Hippocampal formation (tissue), 2 donors: Measurements from ENCODE around the gene NUCKS1.
"Not testable (repeated sequence)": the region's sequence is repeated elsewhere in the genome, so short reads cannot be mapped to it uniquely, and the experiment has no call there.

Experiments used
- DNase-seq, 2 donors: peaks; one replicate each; lab custom pipeline; 2025; lab: John Stamatoyannopoulos, UW

The NUCKS1 gene

DNA sequence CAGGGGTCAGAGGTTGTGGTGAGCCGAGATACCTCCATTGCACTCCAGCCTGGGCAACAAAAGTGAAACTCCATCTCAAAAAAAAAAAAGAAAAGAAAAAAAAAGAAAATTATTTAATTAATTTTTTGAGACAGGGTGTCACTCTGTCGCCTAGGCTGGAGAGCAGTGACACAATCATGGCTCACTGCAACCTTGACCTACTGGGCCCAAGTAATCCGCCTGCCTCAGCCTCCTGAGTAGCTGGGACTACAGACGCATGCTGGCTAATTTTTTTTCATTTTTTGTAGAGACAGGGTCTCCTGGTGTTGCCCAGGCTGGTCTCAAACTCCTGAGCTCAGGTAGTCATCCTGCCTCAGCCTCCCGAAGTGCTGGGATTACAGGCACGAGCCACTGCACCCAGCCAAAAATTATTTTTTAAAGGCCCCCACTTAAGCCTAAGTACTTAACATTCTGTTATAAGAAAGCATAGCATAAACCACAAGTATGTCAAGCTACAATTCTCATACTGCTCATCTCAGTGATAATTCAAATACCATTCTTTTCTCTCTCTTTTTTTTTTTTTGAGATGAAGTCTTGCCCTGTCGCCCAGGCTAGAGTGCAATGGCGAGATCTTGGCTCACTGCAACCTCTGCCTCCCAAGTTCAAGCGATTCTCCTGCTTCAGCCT, 19.9 kb downstream of the NUCKS1 start:
- DNase-seq = no peak

DNA sequence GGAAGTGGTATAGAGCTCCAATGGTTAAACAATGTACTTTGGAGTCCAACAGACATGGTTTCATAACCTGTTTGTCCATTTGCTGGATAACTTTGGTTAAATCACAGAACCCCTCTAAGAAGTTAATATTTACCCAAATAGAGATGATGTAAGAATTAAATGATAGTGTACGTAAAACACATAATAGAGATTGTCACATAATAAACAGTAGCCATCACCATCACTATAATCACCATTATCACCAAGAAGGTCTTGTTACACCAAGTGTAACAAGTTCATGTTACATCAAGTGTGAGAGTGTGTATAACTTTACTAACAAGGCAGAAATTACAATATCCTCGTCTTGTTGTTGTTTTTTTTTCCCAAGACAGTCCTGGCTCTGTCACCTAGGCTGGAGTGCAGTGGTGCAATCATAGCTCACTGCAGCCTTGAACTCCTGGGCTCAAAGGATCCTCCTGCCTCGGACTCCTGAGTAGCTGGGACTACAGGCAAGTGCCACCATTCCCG, 23.3 kb downstream of the NUCKS1 start:
- no peak for DNase-seq

DNA sequence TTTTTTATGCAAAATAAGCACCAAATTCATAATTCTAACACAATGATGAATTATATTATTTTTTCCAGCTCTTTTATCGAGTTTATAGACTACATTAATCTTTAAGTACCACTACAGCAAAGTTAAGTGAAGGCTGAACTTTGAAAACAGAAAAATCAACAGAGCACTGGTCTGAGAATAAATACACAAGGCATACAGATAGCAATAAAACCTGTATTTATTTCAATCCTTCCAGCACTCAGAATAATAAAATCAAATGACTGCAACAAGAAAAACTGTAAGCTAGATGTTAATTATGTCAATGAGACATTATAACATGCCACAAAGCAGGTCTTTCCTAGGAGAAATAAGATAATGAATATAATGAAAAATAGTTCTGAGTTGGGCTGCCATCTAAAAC, 24.5 kb downstream of the NUCKS1 start:
- no peak for DNase-seq

DNA sequence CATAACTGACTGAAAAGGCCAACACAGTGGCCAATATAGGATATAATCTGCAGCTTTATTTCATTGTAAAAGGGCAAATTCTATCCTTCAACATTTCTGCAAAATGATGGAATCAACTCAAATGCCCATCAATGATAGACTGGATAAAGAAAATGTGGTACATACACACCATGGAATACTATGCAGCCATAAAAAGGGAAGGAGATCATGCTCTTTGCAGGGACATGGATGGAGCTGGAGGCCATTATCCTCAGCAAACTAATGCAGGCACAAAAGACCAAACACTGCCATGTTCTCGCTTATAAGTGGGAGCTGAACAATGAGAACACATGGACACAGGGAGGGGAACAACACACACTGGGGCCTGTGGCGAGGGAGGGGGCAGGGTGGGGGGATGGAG, 29.2 kb downstream of the NUCKS1 start:
- not testable (repeated sequence) for DNase-seq

DNA sequence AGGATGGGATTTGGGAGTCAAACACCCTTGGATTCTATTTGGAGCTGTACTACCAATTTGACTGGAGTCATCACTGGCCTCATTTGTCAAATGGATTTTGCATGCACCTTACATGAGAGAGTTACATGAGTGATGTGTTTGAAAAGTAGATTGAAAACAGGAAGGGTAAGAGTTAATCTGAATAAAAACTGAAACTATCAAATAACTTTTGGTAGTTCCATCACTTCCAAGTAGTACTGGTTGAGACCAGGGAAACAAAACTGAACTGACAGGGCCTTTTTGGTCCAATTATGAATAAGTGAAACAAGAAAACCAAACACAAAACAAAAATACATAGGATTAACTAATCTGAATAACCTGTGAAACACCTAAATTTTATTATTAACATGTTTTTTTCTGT, 30.2 kb downstream of the NUCKS1 start:
- DNase-seq = no peak

DNA sequence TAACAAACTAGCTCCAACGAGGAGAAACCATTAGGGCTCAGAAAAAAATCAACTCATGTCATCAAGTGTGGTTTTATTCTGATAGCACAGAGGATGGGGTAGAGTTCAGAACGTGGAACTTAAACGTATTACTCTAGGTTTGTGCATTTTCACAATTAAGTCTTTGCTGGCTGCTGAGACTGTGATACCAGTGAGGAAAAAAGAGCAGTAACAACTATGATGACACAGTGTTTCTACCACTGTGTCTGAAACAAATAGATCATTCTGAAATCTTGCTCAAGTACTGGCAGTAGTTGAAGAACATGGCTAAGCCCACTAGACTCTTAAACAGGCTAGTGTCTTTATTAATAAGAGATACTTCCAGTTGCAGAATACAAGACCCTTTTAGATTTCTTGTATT, 31.0 kb downstream of the NUCKS1 start:
- DNase-seq = no peak

DNA sequence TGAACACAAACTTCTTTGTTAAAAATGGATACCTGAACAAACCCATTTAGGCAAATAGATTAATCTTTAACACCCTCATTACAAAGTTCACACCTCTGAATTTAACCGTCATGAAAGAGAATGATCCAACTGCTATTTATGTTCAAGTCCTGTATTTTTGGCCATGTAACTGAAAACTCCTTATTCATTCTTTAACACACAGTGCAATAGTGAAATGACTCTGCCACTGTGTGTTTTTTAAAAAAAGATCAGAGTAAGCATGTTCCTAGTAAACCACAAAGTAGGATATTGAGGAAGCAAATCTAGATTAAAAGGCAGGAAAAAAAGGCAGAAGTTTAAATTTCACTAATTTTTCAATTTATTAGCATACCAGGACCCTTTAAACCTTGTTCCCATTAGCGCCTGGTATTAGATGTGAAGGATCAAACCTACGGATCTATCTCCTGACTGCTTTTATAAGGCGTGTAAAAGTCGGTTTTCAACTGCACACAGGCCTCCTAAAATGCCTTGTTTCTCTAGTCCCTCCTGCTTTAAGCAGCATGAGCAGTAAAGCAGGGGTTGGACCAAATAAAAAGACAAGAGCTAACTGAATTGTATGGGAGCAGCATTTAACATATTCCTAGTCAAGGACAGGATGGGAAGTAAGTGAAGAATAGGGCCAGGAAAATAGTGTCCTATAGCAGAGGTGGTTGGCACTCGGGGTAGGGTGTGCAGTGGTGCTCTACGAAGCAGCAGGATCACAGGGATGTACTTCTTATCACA, 33.4 kb downstream of the NUCKS1 start:
- no peak for DNase-seq

DNA sequence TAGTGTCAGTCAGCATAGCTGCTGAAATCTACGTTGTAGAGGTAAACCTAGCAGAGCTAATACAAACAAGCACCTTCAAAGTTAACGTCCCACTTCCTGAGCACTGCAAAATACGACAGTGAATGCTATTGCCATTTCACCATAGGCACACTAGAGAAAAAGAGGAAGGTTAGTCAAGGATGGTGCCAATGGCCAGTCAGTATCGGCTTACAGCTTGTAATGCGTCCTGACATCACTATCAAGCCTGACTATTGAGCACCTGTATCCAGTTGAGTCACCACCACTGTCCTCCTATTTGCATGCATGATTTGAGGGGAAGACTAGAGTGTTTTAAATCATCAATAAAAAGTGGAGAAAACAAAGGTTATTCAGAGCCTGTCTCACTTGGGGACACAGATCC, 34.4 kb downstream of the NUCKS1 start:
- DNase-seq = no peak

DNA sequence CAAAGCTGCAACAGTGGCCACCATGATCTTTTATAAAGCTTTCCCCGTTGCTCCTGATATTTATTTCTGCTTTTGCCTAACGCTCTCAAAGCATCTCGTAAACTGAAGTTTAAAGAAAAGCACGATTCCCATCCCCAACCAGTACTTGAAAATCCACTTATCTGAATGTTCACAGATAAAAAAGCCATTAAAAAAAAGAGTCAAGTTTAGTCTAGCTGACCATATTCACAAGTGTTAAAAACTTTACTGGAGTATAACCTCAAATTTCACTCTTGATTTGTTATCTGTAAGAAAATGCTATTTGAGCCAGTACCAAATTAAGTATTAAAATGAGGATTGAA, 35.1 kb downstream of the NUCKS1 start:
- DNase-seq = no peak

DNA sequence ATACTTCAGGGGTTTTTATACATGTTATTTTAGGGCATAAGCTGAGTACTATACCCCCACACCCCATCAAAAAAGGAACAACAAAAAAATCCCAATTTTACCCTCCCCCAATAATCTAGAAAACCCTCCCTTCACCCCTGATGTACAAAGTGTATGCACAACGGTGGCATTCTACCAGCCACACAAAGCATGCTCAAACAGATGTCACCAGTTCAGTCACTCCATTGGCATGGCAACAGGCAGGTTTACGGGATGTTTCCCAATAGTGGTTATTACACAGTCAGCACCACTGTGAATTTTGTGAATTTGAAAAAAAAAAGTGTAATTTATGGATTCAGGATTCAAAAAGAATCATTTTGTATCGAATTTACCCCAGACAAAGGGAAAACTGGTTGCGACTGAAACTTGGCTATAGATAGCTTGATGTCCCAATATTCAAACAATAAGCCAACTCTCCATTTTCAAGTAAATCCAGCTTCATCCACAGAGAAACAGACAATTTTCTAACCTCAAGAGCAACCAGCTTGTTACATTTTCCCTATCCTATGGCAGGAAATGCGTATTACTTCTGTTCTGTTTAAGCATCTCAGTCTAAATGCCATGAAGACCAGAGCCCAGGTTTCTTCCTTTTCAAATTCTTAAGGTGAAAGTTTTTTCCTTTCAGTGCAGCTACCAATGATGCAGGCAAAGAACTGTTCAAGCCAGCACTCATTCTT, 35.6 kb downstream of the NUCKS1 start:
- no peak for DNase-seq

DNA sequence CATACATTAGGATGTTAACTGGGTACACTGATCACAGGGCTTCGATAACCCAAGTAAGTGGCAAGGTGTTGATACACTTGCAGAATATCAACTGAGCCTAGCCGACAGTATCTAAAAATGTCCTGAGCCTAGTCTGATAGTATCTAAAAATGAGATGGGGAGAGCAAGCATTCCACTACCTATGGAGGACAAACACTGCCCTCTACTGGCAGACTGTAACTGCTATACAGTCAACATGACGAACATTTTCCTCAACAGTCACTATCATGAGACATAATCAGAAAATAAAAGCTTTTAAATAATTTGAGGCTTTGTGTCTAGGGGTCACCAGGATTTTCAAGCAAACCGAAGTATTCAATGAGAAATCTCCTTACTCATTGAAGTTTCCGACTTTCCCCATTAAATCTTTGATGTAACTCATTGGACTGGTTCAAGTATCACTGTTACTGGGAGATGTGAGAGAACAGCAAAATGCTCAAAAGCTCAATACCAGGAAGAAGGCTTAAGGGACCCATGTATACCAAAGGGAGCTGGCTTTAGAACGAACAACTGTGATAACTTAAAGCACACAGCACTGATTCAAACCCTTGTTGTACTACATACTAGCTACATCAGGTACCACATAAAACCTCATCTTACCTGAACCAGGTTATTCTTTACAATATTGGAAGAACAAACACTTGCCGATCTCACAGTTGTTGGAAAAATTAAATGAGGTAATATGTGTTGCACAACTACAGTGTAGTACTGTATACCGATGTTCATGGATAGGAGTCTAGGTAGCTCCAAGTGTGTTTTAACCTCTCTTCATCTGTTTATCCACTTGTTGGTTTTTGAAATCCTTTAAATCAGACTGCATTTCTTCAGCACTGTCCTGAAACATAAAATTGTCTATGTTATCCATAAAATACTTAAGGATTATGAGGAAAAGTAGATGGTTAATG, 38.6 kb downstream of the NUCKS1 start:
- DNase-seq = peak; percentile 66 to 87

DNA sequence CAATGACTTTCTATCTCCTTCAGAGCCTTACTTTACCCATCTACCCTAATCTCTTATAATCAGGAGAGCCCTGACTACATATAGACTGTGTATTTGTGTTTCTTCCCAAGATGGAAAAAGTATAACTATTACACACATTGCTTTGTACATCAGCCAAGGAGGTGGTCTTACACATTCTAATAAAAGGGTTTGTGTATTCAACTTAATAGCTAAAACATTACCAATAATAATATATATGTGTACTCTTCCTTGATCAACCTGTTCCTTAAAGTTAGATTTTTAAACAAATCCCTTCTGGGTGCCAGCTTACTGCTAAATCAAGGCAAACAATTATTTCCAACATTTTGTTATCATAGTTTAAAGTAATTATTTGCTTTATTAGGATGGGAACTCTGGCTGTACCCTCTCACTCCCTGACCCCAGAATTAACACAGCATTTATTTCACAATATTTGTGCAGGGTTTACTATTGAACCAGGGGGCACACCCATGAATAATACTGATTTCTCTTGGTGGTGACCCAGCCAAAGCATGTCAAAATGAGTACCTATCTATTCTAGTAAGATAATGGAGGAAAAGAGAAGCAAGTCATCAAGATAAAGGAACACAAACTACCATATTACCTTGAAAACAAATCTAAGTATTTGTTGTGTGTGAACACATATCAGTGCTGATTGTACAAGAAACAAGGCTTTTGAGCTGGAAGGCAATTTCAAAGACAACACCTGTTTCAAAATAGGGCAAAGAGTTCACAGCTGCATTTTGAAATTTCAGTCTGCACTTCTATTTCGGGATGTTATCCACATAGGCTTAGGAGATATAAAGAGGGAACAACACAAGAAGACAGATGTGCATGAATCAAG, 39.5 kb downstream of the NUCKS1 start:
- DNase-seq = no peak

DNA sequence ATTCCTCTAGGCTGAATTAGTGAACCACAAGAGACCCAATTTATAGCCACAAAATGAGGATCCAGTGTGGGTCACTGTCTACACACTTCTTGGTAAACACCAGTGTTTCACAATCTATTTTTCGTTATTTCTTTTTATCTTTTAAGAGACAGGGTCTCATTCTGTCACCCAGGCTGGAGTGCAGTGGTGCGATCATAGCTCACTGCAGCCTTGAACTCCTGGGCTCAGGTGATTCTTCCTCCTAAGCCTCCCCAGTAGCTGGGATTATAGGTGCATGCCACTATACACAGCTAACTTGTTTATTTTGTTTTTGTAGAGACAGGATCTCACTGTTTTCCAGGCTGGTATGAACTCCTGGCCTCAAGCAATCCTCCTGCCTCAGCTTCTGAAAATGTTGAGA, 40.3 kb downstream of the NUCKS1 start:
- no peak for DNase-seq

DNA sequence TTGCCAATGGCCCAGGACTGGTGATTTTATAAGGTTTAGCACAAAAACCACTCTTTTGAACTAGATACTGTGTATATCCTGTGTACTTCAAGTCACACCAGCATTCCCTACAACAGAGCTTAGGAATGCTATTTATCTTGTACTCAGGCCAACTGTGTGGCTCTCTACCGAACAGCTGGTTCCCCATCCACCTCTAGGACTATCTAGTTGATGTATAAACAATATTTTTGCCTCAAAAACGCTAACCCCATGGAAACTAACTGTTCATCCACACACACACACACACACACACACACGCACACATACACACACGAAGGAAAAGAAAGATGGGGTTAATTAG, 41.0 kb downstream of the NUCKS1 start:
- no peak for DNase-seq

DNA sequence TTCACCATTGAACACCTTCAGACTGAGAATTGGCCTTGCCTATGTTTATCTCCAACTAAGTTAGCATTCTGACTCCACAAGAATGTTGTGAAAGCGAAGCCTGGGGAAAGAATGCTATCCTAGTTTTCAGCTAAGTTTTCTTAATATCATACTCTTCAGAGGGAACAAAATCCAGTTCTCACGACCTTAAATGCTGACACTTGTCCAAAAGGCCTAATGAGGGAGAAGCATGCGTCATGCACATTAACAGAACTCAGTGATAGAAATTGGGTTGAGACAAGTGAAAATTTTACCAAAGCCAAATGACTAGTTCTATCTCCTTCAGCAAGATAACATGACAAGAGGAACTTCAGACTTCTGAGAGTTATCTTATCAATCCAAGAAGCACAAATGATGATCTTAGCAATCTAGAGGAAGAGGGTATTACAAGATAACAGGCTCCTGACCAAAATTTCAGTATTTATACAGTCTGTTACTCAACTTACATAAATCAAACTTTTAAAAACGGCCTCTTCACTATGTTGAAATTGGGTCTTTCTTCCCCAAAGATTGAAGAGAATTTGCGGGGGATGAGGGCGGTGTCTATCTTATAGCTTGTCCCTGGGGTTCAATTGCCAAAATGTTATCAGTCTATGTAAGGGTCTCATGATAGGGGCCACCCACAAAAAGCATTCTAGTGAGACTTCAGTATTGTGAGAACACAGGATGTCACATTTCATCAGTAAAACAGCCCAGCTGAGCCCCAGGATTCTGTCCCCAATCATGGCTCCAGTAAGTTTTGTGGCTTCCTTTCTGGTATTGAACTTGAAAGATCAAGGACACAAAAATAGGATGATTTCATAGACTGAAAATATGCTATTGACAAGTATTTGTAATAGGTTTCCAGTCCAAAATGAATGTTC, 43.1 kb downstream of the NUCKS1 start:
- DNase-seq = no peak

DNA sequence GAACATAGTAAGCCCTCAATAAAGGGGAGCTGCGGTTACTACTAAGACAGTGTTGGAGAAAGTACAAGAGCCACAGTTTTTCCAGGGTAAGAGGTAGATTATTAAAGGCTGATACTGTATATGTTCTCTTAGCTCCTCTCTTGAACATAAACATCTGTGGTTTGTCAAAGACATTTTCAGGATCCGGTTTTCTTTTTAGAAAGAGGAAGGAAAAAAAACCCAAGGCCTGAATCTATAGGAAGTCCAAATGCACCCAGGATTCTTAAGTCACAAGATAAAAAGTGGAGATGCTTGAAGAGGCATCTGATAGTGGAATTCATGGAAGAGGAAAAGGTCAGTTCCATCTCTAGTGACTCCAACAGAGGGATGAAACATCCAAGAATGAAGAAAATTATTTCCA, 45.1 kb downstream of the NUCKS1 start:
- DNase-seq = no peak

DNA sequence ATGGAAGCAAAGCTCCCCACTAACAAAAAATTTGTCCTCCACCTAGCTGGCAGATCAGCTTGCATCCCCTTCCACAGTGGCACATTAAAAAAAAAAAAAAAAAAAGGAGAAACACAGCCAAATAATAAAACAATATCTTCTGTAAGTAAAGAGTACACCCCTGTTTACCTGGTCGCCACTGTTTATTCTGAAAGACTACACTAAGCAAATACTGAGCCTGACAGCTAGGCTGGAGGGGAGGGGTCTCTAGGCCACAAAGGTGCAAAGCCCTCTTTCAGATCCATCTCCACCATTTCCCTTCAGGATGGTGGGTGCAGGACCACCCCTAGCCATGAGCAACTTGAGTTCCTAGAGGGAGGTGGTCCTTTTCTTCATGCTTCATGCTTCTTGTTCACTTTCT, 46.9 kb downstream of the NUCKS1 start:
- no peak for DNase-seq

DNA sequence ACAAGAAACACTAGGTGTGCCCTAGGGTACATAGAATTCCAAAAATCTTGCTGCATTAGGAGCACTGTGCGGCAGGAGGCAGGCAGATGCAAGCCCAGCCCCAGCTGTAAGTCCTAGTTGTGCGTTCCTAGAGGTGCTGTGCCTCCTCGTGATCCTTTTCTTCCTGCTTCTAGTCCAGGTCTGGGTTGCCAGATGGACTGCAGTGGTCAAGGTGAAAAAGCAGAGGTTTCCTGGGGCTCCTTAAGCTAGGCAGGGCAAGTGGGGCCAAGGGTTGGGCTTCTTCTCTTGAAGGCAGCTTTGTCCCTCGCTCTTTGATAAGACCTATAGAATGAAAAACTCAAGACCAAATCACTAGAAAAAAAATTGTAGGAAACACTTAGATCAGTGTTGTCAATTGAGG, 48.1 kb downstream of the NUCKS1 start:
- DNase-seq = no peak

DNA sequence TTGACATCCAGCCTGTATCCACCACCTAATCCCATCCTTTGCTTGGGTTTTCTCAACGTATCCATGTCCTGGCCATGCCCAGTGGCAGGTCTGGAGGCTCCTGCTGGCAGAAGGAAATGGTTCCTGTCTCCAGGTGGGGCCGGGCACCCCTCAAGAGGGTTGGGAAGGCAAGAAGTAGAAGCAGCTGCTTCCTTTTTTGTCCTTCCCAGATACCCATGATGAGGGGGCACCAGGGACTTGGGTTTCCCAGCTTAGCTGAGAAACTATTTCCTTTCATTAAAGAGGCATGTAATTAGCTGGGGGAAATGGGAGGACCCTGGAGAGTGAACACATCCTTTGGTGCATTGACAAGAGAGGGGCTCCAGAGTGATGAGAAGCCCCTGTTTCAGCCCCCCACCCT, 48.6 kb downstream of the NUCKS1 start:
- no peak for DNase-seq

DNA sequence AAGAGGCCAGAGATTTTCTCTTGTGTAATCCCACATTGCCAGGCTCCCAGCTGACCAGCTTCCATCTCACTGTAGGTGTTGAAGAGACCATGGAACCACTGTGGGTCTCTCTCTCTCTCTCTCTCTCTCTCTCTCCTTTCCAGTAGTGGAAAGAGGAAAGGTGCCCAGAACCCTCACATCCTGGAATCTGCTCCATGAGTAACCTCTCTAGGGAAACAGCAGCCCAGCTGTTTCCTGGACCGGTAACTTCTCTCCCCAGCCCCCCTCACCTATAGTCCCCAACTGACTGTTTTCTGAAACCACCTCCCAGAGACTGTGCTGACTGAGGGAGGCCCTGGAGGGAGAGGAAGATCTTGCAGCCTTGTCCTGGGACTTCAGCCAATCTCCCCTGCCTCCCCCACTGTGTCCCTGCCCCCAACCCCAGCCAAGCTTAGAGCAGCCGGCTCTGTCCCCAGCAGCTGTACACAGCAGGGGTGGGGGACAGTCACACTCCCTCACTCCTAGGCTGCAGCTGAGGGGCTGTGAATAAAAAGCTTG, 49.0 kb downstream of the NUCKS1 start:
- peak in 1 of 2 donors; percentile 22 for DNase-seq
